Measurements from ENCODE around the gene PDZRN4. TPM values are rescaled to one million over a fixed set of nuclear protein-coding genes. Genes with fewer than 3 reads are reported as not detected.

The PDZRN4 gene
- total RNA-seq, 1 experiment from 2014 or later, result not detected

DNA sequence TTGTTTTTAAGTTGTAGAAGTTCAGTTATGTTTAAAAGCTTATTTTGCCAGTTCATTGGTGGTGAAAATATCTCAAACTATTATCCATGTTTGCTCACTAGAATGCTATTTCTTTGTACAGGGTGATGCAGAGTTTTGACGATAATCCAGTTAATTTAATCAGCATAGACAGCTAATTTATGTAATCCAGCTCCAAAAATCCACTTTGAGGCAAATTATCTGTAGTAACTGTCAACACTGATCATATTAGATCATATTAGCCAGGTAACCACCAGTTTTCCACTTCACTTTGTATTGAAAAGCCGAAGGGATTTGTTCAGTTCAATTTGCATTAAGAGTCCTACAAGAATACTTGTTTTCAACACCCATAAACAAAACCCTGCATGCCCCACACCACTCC lies 378.6 kb downstream of the PDZRN4 start:
- Histone ChIP-seq H3K4me3 (ENCODE audit: low read depth, low read length, poor library complexity, severe bottlenecking) (no peak overlapping the region), H3K27me3 (replicated peaks; ENCODE audit: insufficient read depth, low read depth, low read length, poor library complexity) (no peaks in the 10 kb centered on the region), H3K4me1 (ENCODE audit: insufficient read depth, low read length, poor library complexity, severe bottlenecking) (no peaks in the 10 kb centered on the region), H3K27ac (ENCODE audit: low read depth, low read length, poor library complexity, severe bottlenecking) (no peak overlapping the region), H3K9me3 (ENCODE audit: low read depth, low read length, poor library complexity, severe bottlenecking) (no peaks in the 10 kb centered on the region), H3K36me3 (ENCODE audit: insufficient read depth, low read length, poor library complexity, severe bottlenecking) (no peaks in the 10 kb centered on the region)
- TF ChIP-seq CTCF (conservative IDR thresholded peaks at IDR 0.05; ENCODE audit: low read depth, low read length), result no peak
- no peak for TF ChIP-seq EZH2 (IDR thresholded peaks at IDR 0.05; ENCODE audit: borderline replicate concordance, low read depth, low read length, poor library complexity, severe bottlenecking)
- POLR2A ChIA-PET (ENCODE audit: low non-redundant PET), result no interaction called here
- intact Hi-C loops (cut with micrococcal nuclease; ENCODE audit: unreplicated experiment), result no loop called here
- CTCF ChIA-PET, result no interaction called here
- DNase-seq (ENCODE audit: low spot score), result no peak
- no TSS peak for BruUV-seq (replicated peaks)

DNA sequence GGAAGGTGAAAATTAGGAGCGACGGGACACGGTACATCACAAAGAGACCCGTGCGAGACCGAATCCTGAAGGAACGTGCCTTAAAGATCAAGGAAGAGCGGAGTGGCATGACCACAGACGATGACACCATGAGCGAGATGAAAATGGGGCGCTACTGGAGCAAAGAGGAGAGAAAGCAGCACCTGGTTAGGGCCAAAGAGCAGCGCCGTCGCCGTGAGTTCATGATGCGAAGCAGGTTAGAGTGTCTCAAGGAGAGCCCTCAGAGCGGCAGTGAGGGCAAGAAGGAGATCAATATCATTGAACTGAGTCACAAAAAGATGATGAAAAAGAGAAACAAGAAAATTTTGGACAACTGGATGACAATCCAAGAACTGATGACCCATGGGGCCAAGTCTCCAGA lies 385.3 kb downstream of the PDZRN4 start:
- H3K9me3 ChIP-seq (ENCODE audit: low read depth, low read length, poor library complexity, severe bottlenecking), result no peaks in the 10 kb centered on the region
- H3K27ac ChIP-seq (ENCODE audit: low read depth, low read length, poor library complexity, severe bottlenecking), result no peak overlapping the region
- intact Hi-C loops (cut with micrococcal nuclease; ENCODE audit: unreplicated experiment), result no loop called here
- H3K27me3 ChIP-seq (replicated peaks; ENCODE audit: insufficient read depth, low read depth, low read length, poor library complexity), result no peaks in the 10 kb centered on the region
- H3K36me3 ChIP-seq (ENCODE audit: insufficient read depth, low read length, poor library complexity, severe bottlenecking), result no peaks in the 10 kb centered on the region
- DNase-seq (ENCODE audit: low spot score), result no peak
- H3K4me3 ChIP-seq (ENCODE audit: low read depth, low read length, poor library complexity, severe bottlenecking), result no peak overlapping the region
- CTCF ChIA-PET, result no interaction called here
- BruUV-seq (replicated peaks), result no TSS peak
- no peak for TF ChIP-seq CTCF (conservative IDR thresholded peaks at IDR 0.05; ENCODE audit: low read depth, low read length)
- TF ChIP-seq EZH2 (IDR thresholded peaks at IDR 0.05; ENCODE audit: borderline replicate concordance, low read depth, low read length, poor library complexity, severe bottlenecking), result no peak
- no peaks in the 10 kb centered on the region for H3K4me1 ChIP-seq (ENCODE audit: insufficient read depth, low read length, poor library complexity, severe bottlenecking)
- POLR2A ChIA-PET (ENCODE audit: low non-redundant PET), result no interaction called here

GRCh38 chr12:41576925-41577324 lies 388.8 kb downstream of the PDZRN4 start:
- H3K27me3 ChIP-seq (replicated peaks; ENCODE audit: insufficient read depth, low read depth, low read length, poor library complexity), result no peaks in the 10 kb centered on the region
- no peak for TF ChIP-seq EZH2 (IDR thresholded peaks at IDR 0.05; ENCODE audit: borderline replicate concordance, low read depth, low read length, poor library complexity, severe bottlenecking)
- TF ChIP-seq CTCF (conservative IDR thresholded peaks at IDR 0.05; ENCODE audit: low read depth, low read length), result no peak
- H3K4me3 ChIP-seq (ENCODE audit: low read depth, low read length, poor library complexity, severe bottlenecking), result no peak overlapping the region
- H3K4me1 ChIP-seq (ENCODE audit: insufficient read depth, low read length, poor library complexity, severe bottlenecking), result no peaks in the 10 kb centered on the region
- no peaks in the 10 kb centered on the region for H3K9me3 ChIP-seq (ENCODE audit: low read depth, low read length, poor library complexity, severe bottlenecking)
- no peaks in the 10 kb centered on the region for H3K36me3 ChIP-seq (ENCODE audit: insufficient read depth, low read length, poor library complexity, severe bottlenecking)
- CTCF ChIA-PET, result no interaction called here
- POLR2A ChIA-PET (ENCODE audit: low non-redundant PET), result no interaction called here
- intact Hi-C loops (cut with micrococcal nuclease; ENCODE audit: unreplicated experiment), result no loop called here
- H3K27ac ChIP-seq (ENCODE audit: low read depth, low read length, poor library complexity, severe bottlenecking), result no peak overlapping the region
- no peak for DNase-seq (ENCODE audit: low spot score)
- no TSS peak for BruUV-seq (replicated peaks)
